GM12878 (cell line): ENCODE data around the gene COPS3. TPM values are rescaled to one million over a fixed set of nuclear protein-coding genes. Genes with fewer than 3 reads are reported as not detected.

Experiments used
- ATAC-seq: fragments of 200-7000 bp; cut with Tn5 transposase; 3 replicates; pipeline ENCODE4 v1.9.1; 2020; ENCODE audit warnings: mild to moderate bottlenecking, moderate library complexity
- BruUV-seq: library from RNA; stranded (reverse); fragments of 400-500 nt; replicated peaks from 2 replicates; lab custom pipeline; 2021; lab: Mats Ljungman, UMichigan
- CTCF ChIA-PET: fragments of 300-600 bp; sonication (Branson Sonifier 250); formaldehyde crosslinking; extraction: SDS; loops from one replicate; lab custom pipeline; 2021; ENCODE audit warnings: inconsistent platforms; lab: Yijun Ruan, JAX
- POLR2A ChIA-PET: fragments of 350-600 bp; formaldehyde crosslinking; extraction: SDS; loops from one replicate; lab custom pipeline; 2021; ENCODE audit warnings: inconsistent platforms; lab: Charles Lee
- RAD21 ChIA-PET: fragments of 300-600 bp; sonication (Branson Sonifier 250); formaldehyde crosslinking; loops from one replicate; lab custom pipeline; 2023; ENCODE audit warnings: antibody characterized with exemption; ENCODE audit not compliant: unreplicated experiment; lab: Charles Lee
- SMC1A ChIA-PET: fragments of 300-600 bp; sonication (Branson Sonifier 250); formaldehyde crosslinking; loops from one replicate; lab custom pipeline; 2023; ENCODE audit not compliant: unreplicated experiment, uncharacterized antibody; lab: Charles Lee
- DNase-seq: peaks from one replicate; pipeline ENCODE4 v3.0.0-alpha.2; 2011; ENCODE audit warnings: low read depth, low spot score
- FAIRE-seq: peaks from 3 replicates; lab custom pipeline; 2011; peaks lifted over from hg19 to GRCh38; lab: Jason Lieb, UNC
- H2AFZ ChIP-seq: 2 replicates; pipeline ENCODE4 v1.6.0; 2011; ENCODE audit warnings: low read depth, low read length, control low read depth; ENCODE audit not compliant: control insufficient read depth
- H3K27ac ChIP-seq: 2 replicates; pipeline ENCODE4 v1.5.1; 2011; ENCODE audit warnings: control low read depth; ENCODE audit not compliant: control insufficient read depth, insufficient read depth
- H3K27me3 ChIP-seq, 2 experiments: replicated peaks in 1 of 2; 2 replicates each; pipeline versions ENCODE4 v1.6.0 to v1.6.1; 2011; ENCODE audit warnings: low read length in 1 of 2; ENCODE audit not compliant: control insufficient read depth in 2 of 2, insufficient read depth in 2 of 2
- H3K36me3 ChIP-seq, 2 experiments: 2 replicates each; pipeline ENCODE4 v1.5.1; 2011; ENCODE audit warnings: low read length in 1 of 2; ENCODE audit not compliant: control insufficient read depth in 2 of 2, insufficient read depth in 2 of 2
- H3K4me1 ChIP-seq: 2 replicates; pipeline ENCODE4 v1.6.1; 2011; ENCODE audit warnings: mild to moderate bottlenecking, low read length, moderate library complexity, mixed read lengths; ENCODE audit not compliant: control insufficient read depth, insufficient read depth
- H3K4me2 ChIP-seq: 2 replicates; pipeline ENCODE4 v1.6.0; 2011; ENCODE audit warnings: control low read depth; ENCODE audit not compliant: control insufficient read depth, insufficient read depth
- H3K4me3 ChIP-seq: fragments of 200-600 bp; sonication (generic); 2 replicates; pipeline ENCODE4 v1.5.1; 2016
- H3K79me2 ChIP-seq: 2 replicates; pipeline ENCODE4 v1.6.0; 2011; ENCODE audit warnings: low read length; ENCODE audit not compliant: control insufficient read depth, insufficient read depth
- H3K9ac ChIP-seq: 2 replicates; pipeline ENCODE4 v1.8.0; 2011; ENCODE audit warnings: low read length, control low read depth, mixed read lengths; ENCODE audit not compliant: control insufficient read depth, insufficient read depth
- H3K9me3 ChIP-seq: replicated peaks from 3 replicates; pipeline ENCODE4 v1.5.1; 2011; ENCODE audit warnings: mild to moderate bottlenecking, low read length; ENCODE audit not compliant: control insufficient read depth, insufficient read depth
- H4K20me1 ChIP-seq: 2 replicates; pipeline ENCODE4 v1.6.0; 2011; ENCODE audit not compliant: control insufficient read depth, insufficient read depth
- BACH1 ChIP-seq: fragments of 450-650 bp; IDR thresholded peaks from 2 replicates; pipeline ENCODE4 v1.6.1; 2017; ENCODE audit warnings: mild to moderate bottlenecking, borderline replicate concordance
- BMI1 ChIP-seq: fragments of 450-650 bp; IDR thresholded peaks from 2 replicates; pipeline ENCODE4 v1.6.1; 2016; ENCODE audit warnings: mild to moderate bottlenecking, moderate library complexity, borderline replicate concordance
- CREB1 ChIP-seq: IDR thresholded peaks from 2 replicates; pipeline ENCODE4 v1.6.1; 2012; ENCODE audit warnings: low read depth, mild to moderate bottlenecking, inconsistent platforms
- CREM ChIP-seq: IDR thresholded peaks from 2 replicates; pipeline ENCODE4 v1.6.1; 2014; ENCODE audit warnings: antibody characterized with exemption, low read depth
- EGR1 ChIP-seq, 2 experiments: IDR thresholded peaks; 1 replicate in 1 of 2; 2 replicates in 1 of 2; pipeline ENCODE4 v1.6.1; 2011 to 2012; ENCODE audit warnings: low read depth in 2 of 2, low read length in 2 of 2, borderline replicate concordance in 1 of 2, mild to moderate bottlenecking in 1 of 2, moderate library complexity in 1 of 2
- FOS ChIP-seq: IDR thresholded peaks from 3 replicates; pipeline ENCODE4 v1.6.1; 2011; ENCODE audit warnings: borderline replicate concordance; ENCODE audit not compliant: insufficient read length; ENCODE audit errors: extremely low read depth
- GABPA ChIP-seq: IDR thresholded peaks from 2 replicates; pipeline ENCODE4 v1.6.1; 2014; ENCODE audit warnings: antibody characterized with exemption, low read depth, mild to moderate bottlenecking, inconsistent platforms
- HCFC1 ChIP-seq: fragments of 150-350 bp; IDR thresholded peaks from 2 replicates; pipeline ENCODE4 v1.6.1; 2014; ENCODE audit warnings: low read length
- JUND ChIP-seq: IDR thresholded peaks from 2 replicates; pipeline ENCODE4 v1.6.1; 2012; ENCODE audit warnings: low read depth, mild to moderate bottlenecking, low read length, improper control_type of control experiment, moderate library complexity
- KDM1A ChIP-seq: fragments of 200-600 bp; sonication (generic); IDR thresholded peaks from 2 replicates; pipeline ENCODE4 v1.6.1; 2016; ENCODE audit warnings: borderline replicate concordance
- NFIC ChIP-seq: IDR thresholded peaks from 2 replicates; pipeline ENCODE4 v1.6.1; 2012; ENCODE audit warnings: low read depth, mild to moderate bottlenecking, inconsistent platforms, low read length, moderate library complexity
- POLR2A ChIP-seq: IDR thresholded peaks from 2 replicates; pipeline ENCODE4 v1.6.1; 2011; ENCODE audit warnings: low read depth, mild to moderate bottlenecking, low read length
- RBBP5 ChIP-seq: fragments of 200-600 bp; sonication (generic); conservative IDR thresholded peaks from 2 replicates; pipeline ENCODE4 v1.6.1; 2016
- RFX5 ChIP-seq: IDR thresholded peaks from 2 replicates; pipeline ENCODE4 v1.6.1; 2011; ENCODE audit warnings: low read depth, low read length, improper control_type of control experiment
- RUNX3 ChIP-seq: IDR thresholded peaks from 2 replicates; pipeline ENCODE4 v1.6.1; 2012; ENCODE audit warnings: low read length, inconsistent platforms
- SIN3A ChIP-seq: IDR thresholded peaks from 2 replicates; pipeline ENCODE4 v1.6.1; 2012; ENCODE audit warnings: low read depth, low read length, improper control_type of control experiment
- SIX5 ChIP-seq: IDR thresholded peaks from 2 replicates; pipeline ENCODE4 v1.6.1; 2011; ENCODE audit warnings: mild to moderate bottlenecking, low read depth, low read length, moderate library complexity; ENCODE audit not compliant: severe bottlenecking
- SRF ChIP-seq, 2 experiments: IDR thresholded peaks; 2 replicates each; pipeline ENCODE4 v1.6.1; 2011; ENCODE audit warnings: low read depth in 2 of 2, low read length in 2 of 2, mild to moderate bottlenecking in 1 of 2, moderate library complexity in 1 of 2
- TARDBP ChIP-seq: IDR thresholded peaks from 2 replicates; pipeline ENCODE4 v1.6.1; 2016; ENCODE audit warnings: borderline replicate concordance
- TCF12 ChIP-seq: IDR thresholded peaks from 2 replicates; pipeline ENCODE4 v1.6.1; 2011; ENCODE audit warnings: low read depth, mild to moderate bottlenecking, low read length
- YBX1 ChIP-seq: fragments of 450-650 bp; IDR thresholded peaks from 2 replicates; pipeline ENCODE4 v1.6.1; 2016; ENCODE audit warnings: antibody characterized with exemption
- ZBTB40 ChIP-seq: fragments of 450-650 bp; IDR thresholded peaks from 2 replicates; pipeline ENCODE4 v1.6.1; 2016; ENCODE audit warnings: mild to moderate bottlenecking, moderate library complexity, borderline replicate concordance
- ZNF622 ChIP-seq: fragments of 450-650 bp; IDR thresholded peaks from 2 replicates; pipeline ENCODE4 v1.6.1; 2017; ENCODE audit warnings: mild to moderate bottlenecking, inconsistent platforms
- whole genome bisulfite sequencing: methylation state at CpG from one replicate; pipeline ENCODE4 v1.1.6; 2016; ENCODE audit warnings: low lambda C conversion rate; ENCODE audit not compliant: insufficient replicate concordance, insufficient coverage; ENCODE audit errors: missing lambda C conversion rate; 5-methylcytosine and 5-hydroxymethylcytosine counted together
- in situ Hi-C: fragments of 300-500 bp; cut with MboI; formaldehyde crosslinking; loops from 9 replicates; pipeline ENCODE4 v1.14.3; 2018; ENCODE audit warnings: mixed read lengths
- intact Hi-C: fragments of 100-400 bp; cut with micrococcal nuclease; formaldehyde crosslinking; loops from one replicate; pipeline ENCODE4 v1.14.2; 2022; ENCODE audit not compliant: unreplicated experiment
- polyA plus RNA-seq, 11 experiments: library from polyadenylated mRNA; depleted of rRNA in 4 of 11; unstranded in 6 of 11; stranded (reverse) in 5 of 11; fragments of >200 nt; fragmentation: Nextera tagmentation in 4 of 11; fragmentation: Illumina TruSeq in 1 of 11; extraction: Ambion mirVana in 4 of 11; extraction: Trizol in 1 of 11; gene quantifications; 1 replicate in 1 of 11; 2 replicates in 10 of 11; pipeline versions ENCODE4 v1.2.1 to v1.2.3, GENCODE V29; 2011 to 2016; ENCODE audit warnings: inconsistent platforms in 2 of 11, missing spikeins in 2 of 11, low read depth in 1 of 11
- total RNA-seq, 4 experiments: library from RNA; depleted of rRNA in 3 of 4; stranded (reverse); fragments of >200 nt in 3 of 4; fragmentation: Illumina TruSeq in 1 of 4; extraction: Trizol in 1 of 4; gene quantifications; 2 replicates each; pipeline versions ENCODE4 v1.2.1 to v1.2.3, GENCODE V29; 2013 to 2021

Gene COPS3
- total and polyA plus RNA-seq, 10 of the 15 experiments (the other 5 are each of a cell fraction or from before 2014, with no cell fraction given): 99.7 to 187 (median 133) TPM

- Histone ChIP-seq H3K9me3 (no peaks in the 10 kb centered on the region), H3K27ac (peak within 1 kb of the TSS; percentile 100), H4K20me1 (no peaks in the 10 kb centered on the region), H3K4me1 (peaks cover 6% of the 10 kb centered on the region), H2AFZ (peak within 1 kb of the TSS; percentile 100), H3K27me3 (no peaks in the 10 kb centered on the region), H3K36me3 (no peaks in the 10 kb centered on the region; a peak in 1 of 4 replicates), H3K4me2 (peak within 1 kb of the TSS; percentile 88), H3K79me2 (peaks cover 20% of the 10 kb centered on the region), H3K9ac (peak within 1 kb of the TSS; percentile 99), H3K4me3 (peak within 1 kb of the TSS; percentile 97)
- FAIRE-seq (peak; percentile 61), ATAC-seq (peak; percentile 96), DNase-seq (peak; percentile 65)
- BruUV-seq: no TSS peak
- ChIA-PET RAD21 (interaction anchor here (1.3 to 1.4 kb wide), 3 partner anchors 54 to 196 kb away, joined by 3 read pairs; no protein-coding TSS in a partner anchor), POLR2A (interaction anchor here (0.5 to 1.6 kb wide), 3 partner anchors 14 to 74 kb away, joined by 3 to 6 read pairs (median 3); no protein-coding TSS in a partner anchor), SMC1A (interaction anchor here (0.6 to 1.1 kb wide), 2 partner anchors 47 to 65 kb away, joined by 3 to 4 read pairs; no protein-coding TSS in a partner anchor), CTCF (interaction anchor here (0.9 kb wide), 1 partner anchor 238 kb away, joined by 5 read pairs; no protein-coding TSS in a partner anchor)
- WGBS: under 1% methylated on average over 53 of the region's 53 CpGs
- intact Hi-C loops: loop anchor here (1.0 to 10.0 kb wide), 2 partner anchors 31 to 232 kb away; partner anchors contain the start of gene PLD6
- in situ Hi-C loops: no loop called here
- TF ChIP-seq SIN3A (peak; percentile 62; the same call in 1 of the 2 replicates), EGR1 (IDR thresholded peaks at IDR 0.05; ENCODE audit: borderline replicate concordance in 1 of 2, low read depth in 2 of 2, low read length in 2 of 2) (peak; percentile 27 to 73), BACH1 (peak; percentile 95), RUNX3 (peak; percentile 97), TCF12 (peak; percentile 42; the same call in 1 of the 2 replicates), CREB1 (peak; percentile 49; the same call in 1 of the 2 replicates), GABPA (no peak), HCFC1 (peak; percentile 44), POLR2A (peak; percentile 90), FOS (no peak), ZBTB40 (0 out of 2 replicates have a peak, but pooled peaks have one; percentile 27), RBBP5 (no peak), BMI1 (no peak), TARDBP (no peak), ZNF622 (no peak), CREM (peak; percentile 38; the same call in 1 of the 2 replicates), KDM1A (no peak), SRF (IDR thresholded peaks at IDR 0.05; ENCODE audit: low read depth in 2 of 2, low read length in 2 of 2) (no peak), YBX1 (no peak), NFIC (peak; percentile 89), JUND (peak; percentile 98), RFX5 (no peak), SIX5 (peak; percentile 24)
Measured at GRCh38 chr17:17237026-17237799, 43.8 kb downstream of the COPS3 start, which contains the start of gene FLCN. Gene FLCN (minus strand): TSS chr17:17237168. CDS start chr17:17228137, 9,031 bp downstream.
